HuH-7 (cell line): ENCODE measurements around the gene CLNK.

Source experiments
- DNase-seq: peaks from one replicate; pipeline ENCODE4 v3.0.0; 2011; ENCODE audit warnings: low spot score

CLNK gene

DNA sequence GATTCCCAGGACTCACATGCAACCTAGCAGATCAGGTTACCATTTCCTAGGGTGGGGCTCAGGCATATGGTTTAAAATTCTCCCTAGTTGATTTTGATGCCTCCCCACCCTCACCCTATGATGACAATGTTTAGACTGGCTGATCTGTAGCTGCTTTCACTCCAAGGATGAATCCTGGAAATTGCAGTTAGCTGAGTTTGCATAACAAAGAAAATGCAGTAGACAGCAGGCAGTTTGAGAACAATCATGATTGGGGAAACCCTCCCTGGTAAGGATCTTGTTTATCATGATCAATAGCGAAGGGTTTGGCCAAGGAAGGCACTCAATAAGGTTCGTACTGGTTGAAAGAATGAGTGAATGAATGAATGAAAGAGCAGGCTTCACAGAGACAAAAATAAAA lies 229.4 kb downstream of the CLNK start:
- no peak for DNase-seq

- no peak for DNase-seq
These were observed 229.8 kb downstream of the CLNK start for GRCh38 chr4:10454726-10455125.

DNA sequence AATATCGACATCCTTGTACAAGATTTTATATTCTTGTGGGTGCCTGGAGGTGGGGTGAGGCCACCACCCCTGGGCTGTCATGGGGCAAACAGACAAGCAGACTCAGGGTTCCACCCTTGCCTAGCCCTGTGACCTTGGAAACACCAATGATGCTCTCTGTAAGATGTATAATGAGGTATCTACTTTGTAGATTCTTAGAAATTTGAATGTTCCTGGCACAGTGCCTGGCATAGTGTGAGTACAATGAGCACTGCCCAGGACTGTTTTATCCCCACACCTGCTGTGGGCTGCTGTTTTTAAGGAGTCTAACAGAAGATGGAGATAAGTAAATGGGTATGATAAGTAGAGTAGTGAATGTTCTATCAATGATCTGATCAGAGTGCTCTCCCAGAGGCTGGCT lies 230.4 kb downstream of the CLNK start:
- DNase-seq: no peak

GRCh38 chr4:10448991-10449390 lies 235.6 kb downstream of the CLNK start:
- DNase-seq: no peak

DNA sequence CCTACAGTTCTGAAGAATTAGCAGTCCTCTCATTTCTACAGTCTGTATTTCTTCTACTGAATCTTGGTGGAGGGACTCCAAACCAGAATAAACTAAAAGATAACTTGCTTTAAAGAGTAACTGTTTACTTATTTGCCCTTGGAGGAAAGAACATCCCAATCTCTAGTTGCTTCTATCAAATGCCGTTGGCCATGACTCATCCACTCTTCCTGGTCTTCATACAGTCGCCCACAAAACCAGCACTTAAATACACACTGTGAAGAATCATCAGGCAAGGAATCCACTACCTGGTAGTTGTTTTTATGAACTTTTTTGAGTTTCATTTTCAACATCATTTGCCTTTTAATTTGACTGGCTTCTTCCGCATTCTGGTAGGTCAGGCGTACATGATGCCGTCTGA lies 241.6 kb downstream of the CLNK start:
- no peak for DNase-seq

DNA sequence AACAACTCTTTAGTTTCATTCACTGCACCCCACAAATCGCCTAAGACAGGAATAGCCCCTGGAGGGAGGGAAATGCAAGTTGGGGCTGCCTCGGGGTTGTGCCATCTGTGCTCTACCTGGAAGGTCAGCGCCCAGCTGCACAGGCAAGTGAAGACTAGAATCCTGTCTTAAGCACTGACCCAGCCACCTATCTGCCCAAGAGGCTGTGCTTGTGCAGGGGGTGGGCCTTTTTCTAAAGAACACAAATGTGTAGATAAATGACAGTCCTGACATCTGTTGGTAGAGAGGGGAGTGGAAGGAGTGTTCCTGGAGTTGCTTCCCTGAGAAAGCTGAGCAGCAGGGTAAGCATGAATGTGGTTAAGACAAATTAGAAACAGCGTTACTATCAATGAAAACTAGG lies 243.1 kb downstream of the CLNK start:
- no peak for DNase-seq

GRCh38 chr4:10438924-10439323 lies 245.6 kb downstream of the CLNK start:
- no peak for DNase-seq

DNA sequence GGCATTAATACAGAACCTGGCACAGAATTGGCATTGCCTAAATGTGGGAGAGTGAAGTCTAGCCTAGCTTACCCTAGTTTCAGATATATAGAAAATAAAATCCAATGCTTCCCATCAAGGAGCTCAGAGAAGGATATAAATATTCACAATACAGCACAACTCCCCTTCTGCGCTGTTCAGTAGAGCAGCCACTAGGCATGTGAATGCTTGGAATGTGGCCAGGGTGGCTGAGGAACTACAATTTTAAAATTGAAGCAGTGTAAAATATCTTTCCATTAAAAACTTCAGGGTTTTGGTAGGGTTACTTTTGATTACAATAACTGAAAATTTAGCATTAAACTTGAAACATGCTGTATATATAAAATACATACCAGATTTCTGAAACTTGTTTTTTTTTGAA lies 246.8 kb downstream of the CLNK start:
- no peak for DNase-seq
